ENCODE data around the gene IRX1.

- TF ChIP-seq GATA2 (IDR thresholded peaks at IDR 0.05; ENCODE audit: low read depth, low read length) = no peak
- no peak for TF ChIP-seq GATA3 (IDR thresholded peaks at IDR 0.05; ENCODE audit: low read depth, low read length)
These were observed 23.9 kb downstream of the IRX1 start for GRCh38 chr5:3619579-3619978.

All from SH-SY5Y (cell line).